GM19240 (cell line): ENCODE data around the gene SCTR.

Experiments used
- DNase-seq: peaks from one replicate; pipeline ENCODE4 v3.0.0; 2011; ENCODE audit warnings: low spot score; ENCODE audit not compliant: insufficient read length

SCTR gene

GRCh38 chr2:119431155-119431975, 92.9 kb downstream of the SCTR start, which contains the start of gene TMEM37:
TMEM37 (plus strand) TSS chr2:119431854; CDS start chr2:119431904, 50 bp downstream.
- DNase-seq, result peak; percentile 33

DNA sequence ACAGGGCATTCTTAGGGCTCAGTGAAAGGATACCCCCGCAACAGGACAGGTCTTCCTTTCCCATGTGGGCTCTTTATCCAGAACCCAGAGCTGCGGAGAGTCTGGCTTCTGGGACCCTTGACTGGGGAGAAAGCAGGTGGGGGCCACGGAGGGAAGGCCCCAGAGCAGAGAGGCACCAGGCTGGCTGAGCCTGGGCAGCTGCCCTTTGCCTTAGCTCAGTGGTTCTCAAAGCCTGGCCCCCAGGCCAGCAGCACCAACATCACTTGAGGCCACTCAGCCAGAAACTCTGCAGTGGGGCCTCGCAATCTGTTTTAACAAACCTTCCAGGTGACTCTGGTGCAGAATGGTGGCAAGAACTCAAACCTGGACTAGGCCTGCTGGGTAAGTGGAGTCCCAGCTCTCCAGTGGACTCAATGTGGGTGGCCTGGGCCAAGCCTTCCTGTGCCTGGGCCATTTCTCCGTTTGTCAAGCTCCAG, 94.2 kb downstream of the SCTR start:
- DNase-seq, result no peak

DNA sequence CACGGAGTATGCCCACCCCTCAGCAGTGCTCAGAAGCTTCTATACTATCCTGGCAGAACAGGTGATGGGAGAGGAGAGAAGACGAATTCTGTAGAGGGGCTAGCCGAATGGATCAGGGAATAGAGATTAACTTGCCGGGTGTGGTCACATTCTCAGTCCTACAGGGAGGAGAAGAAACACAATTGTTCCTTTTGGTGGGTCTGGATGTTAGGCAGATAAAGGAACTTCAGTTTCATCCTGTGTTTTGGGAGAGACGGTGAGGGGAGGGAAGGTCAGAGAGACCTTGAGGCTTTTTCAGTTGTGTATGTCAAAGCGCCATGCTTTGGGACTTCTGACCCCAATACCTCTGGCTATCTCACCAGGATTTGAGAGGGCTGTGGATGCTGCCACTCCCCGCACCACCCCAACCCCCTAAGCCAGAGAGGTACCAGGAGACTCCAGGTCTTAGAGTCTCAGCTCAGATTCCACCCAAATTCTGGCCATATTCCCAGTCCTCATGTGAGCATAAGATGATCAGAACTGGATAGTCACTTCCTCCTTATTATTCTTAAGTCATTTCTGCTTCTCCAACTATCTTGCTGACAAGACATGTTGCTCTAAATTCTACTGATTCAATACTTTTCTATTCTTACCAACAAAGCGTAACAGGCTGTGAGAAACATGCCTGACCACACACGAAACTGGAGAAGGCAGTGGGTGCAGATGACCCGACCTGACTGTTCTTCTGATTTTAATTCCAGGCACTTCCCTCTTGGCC, 94.9 kb downstream of the SCTR start:
- no peak for DNase-seq

- DNase-seq, result no peak
Observed at GRCh38 chr2:119428488-119429224, 95.6 kb downstream of the SCTR start.

DNA sequence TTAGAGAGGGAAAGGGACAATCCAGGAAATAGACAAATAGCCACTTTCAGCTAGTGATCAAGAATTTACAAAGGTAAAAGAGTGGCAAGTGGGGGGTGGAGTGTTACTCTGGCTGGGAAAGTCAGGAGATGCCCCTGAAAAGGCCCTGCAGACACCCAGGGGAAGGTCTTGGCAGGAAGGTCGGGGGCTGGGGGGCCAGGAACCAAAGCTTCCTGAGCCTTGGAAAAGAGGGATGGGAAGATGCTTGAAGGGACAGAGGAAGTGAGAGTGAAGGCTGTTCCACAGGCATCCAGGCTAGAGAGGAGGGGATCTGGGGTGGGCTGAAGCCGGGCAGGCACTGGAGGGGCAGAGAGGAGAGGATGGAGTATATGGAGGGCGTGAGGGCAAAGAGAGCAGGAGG, 96.5 kb downstream of the SCTR start:
- no peak for DNase-seq

DNA sequence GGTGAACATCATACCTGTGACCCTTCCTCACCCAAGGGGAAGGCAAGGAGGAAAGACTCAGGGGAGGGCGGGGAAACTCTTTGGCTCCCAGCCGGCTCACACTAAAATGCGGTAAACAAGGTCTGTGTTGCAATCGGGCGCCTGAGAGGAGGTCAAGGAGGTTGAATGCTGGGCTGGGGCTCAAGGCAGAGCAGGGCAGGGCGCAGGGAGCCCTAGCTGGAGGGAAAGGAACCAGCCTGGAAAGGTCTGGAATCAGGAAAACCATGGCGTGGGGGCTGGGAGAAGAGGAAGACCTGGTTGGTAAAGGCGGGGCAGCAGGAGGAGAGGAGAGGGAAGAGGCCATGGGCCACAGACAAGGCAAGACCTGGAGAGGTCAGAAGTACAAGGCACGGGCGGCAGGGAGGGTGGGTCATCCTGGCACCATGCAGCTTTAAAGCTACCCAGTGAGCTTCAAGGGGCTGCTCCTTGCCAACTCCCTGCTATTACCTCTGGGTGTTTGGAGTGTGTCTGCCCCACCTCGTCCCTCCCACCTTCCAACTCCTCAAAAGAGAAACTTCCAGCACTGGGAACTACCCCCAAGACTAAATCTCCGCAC, 97.4 kb downstream of the SCTR start:
- DNase-seq, result no peak

DNA sequence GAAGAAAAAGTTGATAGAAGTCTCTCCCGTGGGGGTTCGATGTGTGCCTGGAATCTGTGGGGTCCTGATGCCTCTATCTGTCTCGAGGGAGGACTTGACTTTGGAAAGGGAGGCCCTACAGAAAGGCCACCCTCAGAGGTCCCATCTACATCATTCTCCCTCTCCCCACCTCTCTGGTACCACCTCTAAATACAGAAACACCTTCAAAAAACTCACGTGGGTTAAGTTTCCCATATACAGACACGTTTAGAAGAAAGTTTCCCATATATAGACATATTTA, 97.9 kb downstream of the SCTR start:
- no peak for DNase-seq

DNA sequence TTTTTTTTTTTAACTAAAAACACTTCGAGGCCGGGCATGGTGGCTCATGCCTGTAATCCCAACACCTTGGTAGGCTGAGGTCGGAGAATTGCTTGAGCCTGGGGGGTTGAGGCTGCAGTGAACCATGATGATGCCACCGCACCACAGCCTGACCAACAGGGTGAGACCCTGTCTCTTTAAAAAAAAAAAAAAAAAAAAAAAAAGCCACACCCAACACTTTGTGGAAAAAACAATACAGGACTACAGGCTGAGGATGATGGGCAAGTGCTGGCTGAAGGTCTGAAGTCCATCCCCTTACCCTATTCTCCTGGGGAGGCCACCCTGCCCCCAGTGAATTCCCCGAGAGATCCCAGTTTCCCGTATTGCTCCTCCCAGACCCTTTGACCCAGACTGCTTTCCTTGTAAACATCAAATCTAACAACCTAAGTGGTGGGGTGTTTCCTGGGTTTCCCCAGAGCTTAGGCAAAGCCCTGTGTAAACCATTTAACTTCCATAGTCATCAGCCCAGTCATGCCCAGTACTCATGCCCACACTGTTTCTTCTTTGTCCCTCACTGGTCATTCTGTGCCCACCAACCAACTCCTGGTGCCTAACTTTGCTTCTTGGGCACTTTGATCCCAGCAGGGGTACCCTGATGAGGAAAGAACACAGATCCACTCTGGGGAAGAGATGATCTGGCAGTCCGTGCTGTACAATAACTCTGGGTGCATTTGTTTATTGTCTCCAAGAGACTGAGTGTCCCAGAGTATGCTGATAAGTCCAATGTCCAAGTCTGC, 98.5 kb downstream of the SCTR start:
- no peak for DNase-seq

DNA sequence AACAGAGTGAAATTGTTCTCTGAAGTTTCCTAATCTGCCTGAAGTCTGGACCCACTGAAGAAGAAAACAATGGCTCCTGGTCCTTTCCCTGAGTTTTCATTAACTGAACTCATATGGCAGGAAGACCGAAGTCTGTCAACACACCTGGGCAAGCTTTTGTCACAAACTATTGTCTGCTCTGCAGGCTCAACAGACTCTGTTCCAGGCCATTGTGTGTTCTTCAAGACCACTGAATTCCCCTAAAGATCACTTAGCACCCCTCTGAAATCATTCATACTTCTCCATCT, 99.2 kb downstream of the SCTR start:
- no peak for DNase-seq

GRCh38 chr2:119424284-119425118, 99.8 kb downstream of the SCTR start:
- no peak for DNase-seq

DNA sequence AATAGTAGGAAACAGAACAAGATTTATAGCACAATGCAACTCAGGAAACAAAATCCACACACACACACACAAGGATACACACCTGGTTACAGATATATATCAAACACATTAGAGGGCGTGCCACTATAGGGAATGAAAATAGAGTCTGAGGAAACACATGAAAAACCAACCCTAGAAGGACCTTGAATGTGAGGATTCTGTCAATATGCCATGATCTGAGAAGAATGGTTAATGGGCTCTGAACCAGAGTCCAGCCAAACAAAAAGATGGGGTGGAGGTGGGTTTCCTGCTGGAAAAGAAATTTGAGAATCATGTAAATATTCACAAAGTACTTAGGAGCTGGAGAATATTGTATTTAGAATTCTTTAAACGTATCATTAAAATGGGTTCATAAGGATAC, 100.5 kb downstream of the SCTR start:
- no peak for DNase-seq

DNA sequence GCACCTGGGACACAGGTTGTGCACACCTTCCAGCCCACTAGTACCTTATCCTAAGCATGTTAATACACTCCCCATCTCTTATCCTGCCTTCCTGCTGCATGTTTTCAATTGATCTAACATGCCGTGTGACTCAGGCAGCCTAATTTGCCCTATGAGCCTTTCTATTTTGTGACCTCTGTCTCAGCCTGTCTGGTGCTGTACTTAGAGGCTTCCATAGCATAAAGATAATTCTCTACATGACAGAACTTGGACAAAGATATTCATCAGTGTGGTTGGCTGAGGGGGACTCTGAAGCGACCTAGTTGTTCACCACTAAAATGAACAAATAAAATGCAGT, 101.2 kb downstream of the SCTR start:
- DNase-seq, result no peak

- no peak for DNase-seq
Observed at GRCh38 chr2:119422360-119423107, 101.7 kb downstream of the SCTR start.

- no peak for DNase-seq
Observed at GRCh38 chr2:119421741-119422140, 102.5 kb downstream of the SCTR start.

GRCh38 chr2:119421304-119421703, 103.0 kb downstream of the SCTR start:
- no peak for DNase-seq

DNA sequence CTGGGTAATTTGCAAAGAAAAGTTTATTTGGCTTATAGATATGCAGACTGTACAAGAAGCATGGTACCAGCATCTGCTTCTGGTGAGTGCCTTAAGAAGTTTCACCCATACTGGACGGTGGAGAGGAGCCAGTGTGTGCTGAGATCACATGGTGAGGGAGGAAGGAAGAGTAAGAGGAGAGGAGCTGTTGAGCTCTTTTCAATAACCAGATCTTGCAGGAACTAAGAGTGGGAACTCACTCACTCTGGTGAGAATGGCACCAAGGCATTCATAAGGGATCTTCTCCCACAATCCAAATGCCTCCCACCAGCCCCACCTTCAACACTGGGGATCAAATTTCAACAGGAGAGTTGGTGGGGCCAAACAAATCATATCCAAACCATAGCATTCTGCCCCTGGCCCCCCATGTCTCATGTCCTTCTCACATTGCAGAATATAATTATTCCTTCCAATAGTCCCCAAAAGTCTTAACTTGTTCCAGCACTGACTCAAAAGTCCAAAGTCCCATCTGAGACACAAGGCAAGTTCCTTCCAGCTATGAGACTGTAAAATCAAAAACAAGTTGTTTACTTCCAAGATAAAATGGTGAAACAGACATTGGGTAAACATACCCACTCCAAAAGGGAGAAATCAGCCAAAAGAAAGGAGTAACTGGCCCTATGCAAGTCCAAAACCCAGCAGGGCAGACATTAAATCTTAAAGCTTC, 104.3 kb downstream of the SCTR start:
- no peak for DNase-seq

DNA sequence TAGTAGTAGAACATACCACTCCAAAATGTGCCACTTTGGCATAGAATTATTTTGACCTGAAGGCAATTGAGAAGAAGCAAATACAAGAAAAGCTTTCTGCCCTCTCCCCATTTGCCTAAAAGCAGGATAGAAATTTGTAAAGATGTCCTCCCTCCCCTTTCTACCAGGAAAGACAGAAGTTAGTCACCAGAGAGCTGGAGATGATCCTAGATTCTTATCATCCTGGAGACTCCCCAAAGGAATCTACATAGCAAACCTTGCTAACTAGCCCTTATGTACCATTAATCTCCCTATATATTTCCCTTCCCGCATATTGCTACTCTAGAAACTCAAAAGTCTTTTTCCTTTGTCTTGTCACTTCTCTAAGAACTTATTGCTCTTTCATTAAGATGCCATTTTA, 105.2 kb downstream of the SCTR start:
- no peak for DNase-seq

- DNase-seq, result no peak
Observed at GRCh38 chr2:119417908-119418307, 106.4 kb downstream of the SCTR start.

GRCh38 chr2:119416299-119416923, 107.9 kb downstream of the SCTR start:
- no peak for DNase-seq
